ENCODE measurements around the gene PHIP.

- TF ChIP-seq FOS (IDR thresholded peaks at IDR 0.05; ENCODE audit: extremely low read depth, insufficient read length) (no peak), KLF16 (IDR thresholded peaks at IDR 0.05) (no peak)
- TF ChIP-seq, protein P1, sequence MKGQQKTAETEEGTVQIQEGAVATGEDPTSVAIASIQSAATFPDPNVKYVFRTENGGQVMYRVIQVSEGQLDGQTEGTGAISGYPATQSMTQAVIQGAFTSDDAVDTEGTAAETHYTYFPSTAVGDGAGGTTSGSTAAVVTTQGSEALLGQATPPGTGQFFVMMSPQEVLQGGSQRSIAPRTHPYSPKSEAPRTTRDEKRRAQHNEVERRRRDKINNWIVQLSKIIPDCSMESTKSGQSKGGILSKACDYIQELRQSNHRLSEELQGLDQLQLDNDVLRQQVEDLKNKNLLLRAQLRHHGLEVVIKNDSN (CRISPR knock-in tag; IDR thresholded peaks at IDR 0.05), result no peak
- TF ChIP-seq, protein P2, sequence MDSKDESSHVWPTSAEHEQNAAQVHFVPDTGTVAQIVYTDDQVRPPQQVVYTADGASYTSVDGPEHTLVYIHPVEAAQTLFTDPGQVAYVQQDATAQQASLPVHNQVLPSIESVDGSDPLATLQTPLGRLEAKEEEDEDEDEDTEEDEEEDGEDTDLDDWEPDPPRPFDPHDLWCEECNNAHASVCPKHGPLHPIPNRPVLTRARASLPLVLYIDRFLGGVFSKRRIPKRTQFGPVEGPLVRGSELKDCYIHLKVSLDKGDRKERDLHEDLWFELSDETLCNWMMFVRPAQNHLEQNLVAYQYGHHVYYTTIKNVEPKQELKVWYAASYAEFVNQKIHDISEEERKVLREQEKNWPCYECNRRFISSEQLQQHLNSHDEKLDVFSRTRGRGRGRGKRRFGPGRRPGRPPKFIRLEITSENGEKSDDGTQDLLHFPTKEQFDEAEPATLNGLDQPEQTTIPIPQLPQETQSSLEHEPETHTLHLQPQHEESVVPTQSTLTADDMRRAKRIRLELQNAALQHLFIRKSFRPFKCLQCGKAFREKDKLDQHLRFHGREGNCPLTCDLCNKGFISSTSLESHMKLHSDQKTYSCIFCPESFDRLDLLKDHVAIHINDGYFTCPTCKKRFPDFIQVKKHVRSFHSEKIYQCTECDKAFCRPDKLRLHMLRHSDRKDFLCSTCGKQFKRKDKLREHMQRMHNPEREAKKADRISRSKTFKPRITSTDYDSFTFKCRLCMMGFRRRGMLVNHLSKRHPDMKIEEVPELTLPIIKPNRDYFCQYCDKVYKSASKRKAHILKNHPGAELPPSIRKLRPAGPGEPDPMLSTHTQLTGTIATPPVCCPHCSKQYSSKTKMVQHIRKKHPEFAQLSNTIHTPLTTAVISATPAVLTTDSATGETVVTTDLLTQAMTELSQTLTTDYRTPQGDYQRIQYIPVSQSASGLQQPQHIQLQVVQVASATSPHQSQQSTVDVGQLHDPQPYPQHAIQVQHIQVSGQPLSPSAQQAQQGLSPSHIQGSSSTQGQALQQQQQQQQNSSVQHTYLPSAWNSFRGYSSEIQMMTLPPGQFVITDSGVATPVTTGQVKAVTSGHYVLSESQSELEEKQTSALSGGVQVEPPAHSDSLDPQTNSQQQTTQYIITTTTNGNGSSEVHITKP (IDR thresholded peaks at IDR 0.05; ENCODE audit: partially characterized antibody), result no peak
- TF ChIP-seq, protein P3, sequence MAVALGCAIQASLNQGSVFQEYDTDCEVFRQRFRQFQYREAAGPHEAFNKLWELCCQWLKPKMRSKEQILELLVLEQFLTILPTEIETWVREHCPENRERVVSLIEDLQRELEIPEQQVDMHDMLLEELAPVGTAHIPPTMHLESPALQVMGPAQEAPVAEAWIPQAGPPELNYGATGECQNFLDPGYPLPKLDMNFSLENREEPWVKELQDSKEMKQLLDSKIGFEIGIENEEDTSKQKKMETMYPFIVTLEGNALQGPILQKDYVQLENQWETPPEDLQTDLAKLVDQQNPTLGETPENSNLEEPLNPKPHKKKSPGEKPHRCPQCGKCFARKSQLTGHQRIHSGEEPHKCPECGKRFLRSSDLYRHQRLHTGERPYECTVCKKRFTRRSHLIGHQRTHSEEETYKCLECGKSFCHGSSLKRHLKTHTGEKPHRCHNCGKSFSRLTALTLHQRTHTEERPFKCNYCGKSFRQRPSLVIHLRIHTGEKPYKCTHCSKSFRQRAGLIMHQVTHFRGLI (CRISPR knock-in tag; IDR thresholded peaks at IDR 0.05), result no peak
Observed at GRCh38 chr6:79071547-79071946, 6.5 kb downstream of the PHIP start.

Measured in K562 (cell line).